ENCODE data around the gene TIGD2.
"Not testable (repeated sequence)": the region's sequence is repeated elsewhere in the genome, so short reads cannot be mapped to it uniquely, and the experiment has no call there.

TIGD2 gene

DNA sequence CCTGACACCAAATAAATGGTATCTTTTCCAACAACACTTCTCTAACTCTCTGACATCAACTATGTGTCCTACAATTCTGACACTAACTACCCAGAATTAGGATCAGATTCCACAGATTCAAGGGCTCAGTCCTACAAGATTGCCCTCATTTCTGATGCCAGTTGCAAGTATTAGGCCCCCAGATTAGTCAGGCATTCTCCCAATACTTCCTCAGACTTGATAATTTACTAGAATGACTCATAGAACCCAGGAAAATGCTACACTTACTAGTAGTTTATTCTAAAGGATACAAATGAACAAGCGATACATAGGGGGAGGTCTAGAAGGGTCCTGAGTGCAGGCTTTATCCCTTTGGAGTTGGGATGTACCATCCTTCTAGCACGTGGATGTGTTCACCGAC, 8.5 kb downstream of the TIGD2 start:
- peak; percentile 16 for DNase-seq

GRCh38 chr4:89121387-89122068, 10.2 kb downstream of the TIGD2 start:
- no peak for DNase-seq

DNA sequence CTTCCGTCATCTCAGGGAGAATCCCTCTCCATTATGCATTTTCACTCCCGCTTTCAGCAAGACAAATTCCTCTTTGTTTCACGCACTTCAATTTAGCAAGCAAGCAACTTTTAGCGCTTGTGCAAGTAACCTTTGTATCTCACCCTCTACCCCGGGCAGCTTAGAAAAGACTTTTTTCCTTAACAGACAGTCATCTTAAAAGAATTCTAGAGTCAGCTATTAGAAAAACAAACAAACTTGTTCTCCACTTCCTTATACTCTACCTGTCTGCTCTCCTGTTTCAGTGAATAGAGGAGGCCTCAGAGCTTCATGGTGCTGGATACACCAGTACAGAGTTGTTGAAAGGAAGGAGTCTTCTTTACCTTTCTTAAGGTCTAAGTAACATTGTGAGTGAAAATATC, 12.1 kb downstream of the TIGD2 start:
- DNase-seq: no peak

DNA sequence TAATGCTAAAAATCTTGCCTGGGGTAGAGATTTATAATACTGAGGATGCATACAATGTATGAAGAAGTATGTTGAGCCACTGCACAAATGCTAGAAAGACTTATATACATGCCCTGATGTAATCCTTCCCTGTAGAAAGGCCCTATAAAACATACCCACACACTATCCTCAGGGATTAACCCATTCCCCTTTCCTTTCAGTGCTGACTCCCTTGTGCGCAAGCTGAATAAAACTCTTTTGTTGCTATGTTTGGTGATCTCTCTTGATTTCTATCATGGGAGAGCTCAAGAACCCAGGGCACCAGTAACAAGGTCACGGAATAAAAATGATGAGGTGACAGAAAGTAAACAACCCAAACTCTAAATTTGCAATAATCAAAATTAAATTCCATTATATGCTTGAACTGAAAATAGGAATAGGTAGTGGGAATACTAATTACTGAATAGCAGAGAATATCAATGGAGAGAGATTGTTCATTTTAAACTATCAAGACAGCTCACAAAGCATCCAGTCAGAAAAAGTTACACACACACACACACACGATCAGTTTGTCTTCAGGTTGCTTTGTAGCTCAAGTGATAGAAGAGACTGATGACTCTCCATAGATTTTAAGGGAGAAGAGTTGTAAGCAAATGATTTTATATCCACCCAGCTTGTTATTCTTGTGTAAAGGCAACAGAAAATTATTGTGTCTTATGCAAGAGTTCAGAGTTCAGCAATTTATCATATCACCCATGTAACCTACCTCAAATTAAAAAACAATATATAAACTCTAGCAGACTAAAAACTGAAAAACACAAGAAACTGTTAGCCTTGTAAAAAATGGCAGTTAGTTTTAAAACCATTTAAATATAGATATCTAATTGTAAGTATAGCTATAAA, 14.8 kb downstream of the TIGD2 start:
- DNase-seq: no peak

- peak; percentile 71 for DNase-seq
Measured at GRCh38 chr4:89129080-89129640, 17.8 kb downstream of the TIGD2 start.

- DNase-seq: peak; percentile 58
Measured at GRCh38 chr4:89134775-89135319, 23.5 kb downstream of the TIGD2 start.

DNA sequence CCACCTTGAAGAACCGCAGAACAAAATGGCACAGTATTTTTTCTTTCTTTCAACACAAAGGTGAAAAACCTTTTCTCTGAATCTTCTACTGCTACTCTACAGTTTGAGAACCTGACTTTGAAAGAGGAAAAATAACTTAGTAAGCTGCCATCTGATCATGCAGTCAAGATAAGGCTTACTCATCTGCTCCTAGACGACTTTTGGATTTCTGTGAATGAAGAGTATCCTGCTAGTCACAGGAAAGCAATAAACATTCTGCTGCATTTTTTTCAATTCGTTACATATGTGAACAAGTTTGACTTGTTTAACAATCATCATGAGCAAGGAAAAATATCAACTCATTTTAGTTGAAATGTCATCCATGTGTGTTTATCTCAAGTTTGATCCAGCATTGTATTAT, 25.2 kb downstream of the TIGD2 start:
- peak; percentile 5 for DNase-seq

GRCh38 chr4:89137231-89137630, 25.9 kb downstream of the TIGD2 start:
- DNase-seq: no peak

- no peak for DNase-seq
Measured at GRCh38 chr4:89137695-89138094, 26.4 kb downstream of the TIGD2 start.

- no peak for DNase-seq
Measured at GRCh38 chr4:89140168-89140759, 28.9 kb downstream of the TIGD2 start.

- no peak for DNase-seq
Measured at GRCh38 chr4:89142691-89143669, 31.6 kb downstream of the TIGD2 start.

- not testable (repeated sequence) for DNase-seq
Measured at GRCh38 chr4:89144652-89145051, 33.3 kb downstream of the TIGD2 start.

- DNase-seq: no peak
Measured at GRCh38 chr4:89146196-89146595, 34.9 kb downstream of the TIGD2 start.

DNA sequence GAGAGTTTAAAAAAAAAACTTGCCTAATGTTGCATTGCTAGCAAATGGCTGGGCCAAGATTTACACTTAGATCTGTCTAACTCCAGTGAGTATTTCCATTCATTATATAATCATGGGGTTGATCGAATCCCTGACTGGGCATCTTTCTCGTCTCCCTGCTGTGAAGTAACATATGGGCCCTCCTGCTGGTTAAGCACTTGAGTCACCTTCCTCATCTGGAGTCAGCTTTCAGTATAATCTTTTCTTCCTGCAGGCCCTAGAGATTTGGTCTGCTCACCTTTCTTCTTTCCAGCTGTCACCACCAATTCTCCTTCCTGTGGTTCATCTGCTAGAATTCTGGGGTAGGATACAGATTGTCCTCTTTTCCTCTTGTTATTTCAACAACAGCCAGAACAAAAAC, 41.6 kb downstream of the TIGD2 start:
- peak; percentile 13 for DNase-seq

DNA sequence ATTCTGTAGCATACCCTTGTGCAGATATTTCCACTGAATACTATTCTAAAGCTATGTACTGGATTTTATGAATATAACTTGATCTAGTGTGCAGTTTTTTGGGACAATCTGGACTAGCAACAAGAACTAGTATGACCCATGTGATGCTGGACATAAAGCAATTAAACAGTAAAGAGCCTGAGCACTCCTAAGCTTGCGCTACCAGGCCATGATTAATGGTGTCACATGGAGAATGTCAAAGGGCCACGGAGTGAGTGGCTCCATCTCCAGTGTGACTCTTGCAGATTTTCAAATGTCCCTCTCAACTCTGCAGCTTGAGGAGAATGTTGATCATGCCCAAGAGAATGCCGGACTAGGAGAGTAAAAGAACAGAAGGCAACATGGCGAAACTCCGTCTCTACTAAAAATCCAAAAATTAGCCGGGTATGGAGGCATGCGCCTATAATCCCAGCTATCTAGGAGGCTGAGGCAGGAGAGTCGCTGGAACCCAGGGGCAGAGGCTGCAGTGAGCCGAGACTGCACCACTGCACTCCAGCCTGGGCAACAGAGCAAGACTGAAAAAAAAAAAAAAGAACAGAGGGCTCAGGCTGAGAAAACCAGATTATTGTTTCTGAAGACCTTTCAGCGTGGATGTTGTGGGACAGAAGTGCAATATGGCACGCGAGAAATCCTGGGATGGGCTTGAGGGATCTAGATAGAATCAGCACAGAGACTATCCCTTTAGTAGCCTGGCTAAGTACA, 45.0 kb downstream of the TIGD2 start:
- DNase-seq: no peak

- no peak for DNase-seq
Measured at GRCh38 chr4:89157488-89158024, 46.2 kb downstream of the TIGD2 start.

DNA sequence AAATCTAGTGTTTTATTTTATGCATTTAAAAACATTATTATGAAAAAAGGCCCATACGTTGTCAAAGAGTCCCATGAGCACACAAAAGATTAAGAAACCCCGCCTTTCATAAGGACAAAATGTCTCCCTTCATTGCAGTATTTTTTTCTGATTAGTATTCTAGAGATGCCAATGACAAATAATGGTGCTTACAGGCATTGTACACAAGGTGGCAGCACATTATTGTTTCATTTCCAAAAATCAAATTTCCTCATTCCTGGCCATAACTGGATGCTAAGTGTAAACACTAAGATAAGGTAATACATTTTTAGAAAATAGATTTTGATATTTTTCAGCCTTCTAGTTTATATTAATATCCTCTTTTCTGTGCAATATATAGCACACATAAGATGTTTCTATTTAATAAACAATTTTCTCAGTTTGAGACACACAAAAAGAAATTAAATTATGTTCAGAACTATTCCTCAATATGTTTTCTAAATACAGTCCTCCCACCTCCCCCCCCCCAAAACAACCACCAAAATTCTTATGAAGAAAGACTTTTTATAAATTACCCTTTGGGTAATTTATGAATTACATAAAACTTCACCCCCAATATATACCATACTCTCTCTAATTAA, 47.7 kb downstream of the TIGD2 start:
- peak; percentile 43 for DNase-seq

DNA sequence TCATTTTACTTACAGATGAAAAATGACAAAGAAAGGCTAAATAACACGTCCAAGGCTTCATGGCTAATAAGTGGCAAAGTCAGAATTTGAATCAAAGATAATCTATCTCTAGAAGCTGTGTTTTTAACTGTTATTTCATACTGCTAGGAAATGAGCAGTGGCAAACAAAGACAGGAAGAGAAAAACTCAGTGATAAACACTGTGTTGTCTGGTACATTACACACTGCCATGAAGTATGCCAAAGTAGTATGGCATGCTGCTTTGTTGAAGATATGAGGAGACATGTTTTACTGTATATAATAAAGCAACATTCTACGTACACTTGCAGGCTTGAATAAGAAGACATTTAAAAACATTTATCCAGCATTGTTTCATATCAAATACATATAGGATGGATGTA, 49.5 kb downstream of the TIGD2 start:
- DNase-seq: no peak

DNA sequence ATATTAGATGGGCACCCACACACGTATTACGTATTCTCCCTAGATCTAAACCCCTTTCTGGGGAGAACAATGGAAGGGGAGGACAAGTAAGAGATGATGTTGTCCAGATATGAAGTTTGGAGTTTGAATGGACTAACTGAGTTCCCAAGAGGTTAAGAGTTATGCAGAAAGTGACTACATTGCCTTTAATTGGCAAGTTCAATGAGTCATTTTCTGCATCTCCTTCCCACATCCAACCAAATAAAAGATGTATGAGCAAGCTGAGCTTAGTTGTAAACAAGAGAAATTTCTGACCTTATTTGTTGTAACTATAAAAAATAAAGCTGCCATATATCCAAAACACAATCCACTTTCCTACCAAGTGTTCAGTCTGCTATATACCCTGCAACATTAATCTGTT, 50.5 kb downstream of the TIGD2 start:
- peak; percentile 6 for DNase-seq

- DNase-seq: no peak
Measured at GRCh38 chr4:89162496-89162895, 51.2 kb downstream of the TIGD2 start.
